MCF 10A (cell line): ENCODE data around the gene PAX6. TPM values are rescaled to one million over a fixed set of nuclear protein-coding genes. Genes with fewer than 3 reads are reported as not detected.

Experiments
- BruUV-seq: library from RNA; stranded (reverse); fragments of 400-500 nt; replicated peaks from 2 replicates; lab custom pipeline; 2021; lab: Mats Ljungman, UMichigan
- CTCF ChIA-PET: fragments of 300-600 bp; sonication (Branson Sonifier 250); formaldehyde crosslinking; extraction: SDS; loops from one replicate; lab custom pipeline; 2021; ENCODE audit warnings: antibody characterized with exemption, inconsistent platforms; lab: Yijun Ruan, JAX
- POLR2A ChIA-PET: fragments of 300-600, 350-650 bp; sonication (Branson Sonifier 250); formaldehyde crosslinking; extraction: SDS; loops from one replicate; lab custom pipeline; 2020; ENCODE audit warnings: antibody characterized with exemption, inconsistent platforms; lab: Yijun Ruan, JAX
- DNase-seq: peaks from one replicate; pipeline ENCODE4 v3.0.0-alpha.2; 2018; ENCODE audit not compliant: unreplicated experiment
- H3K27ac Mint-ChIP-seq: one replicate; pipeline ENCODE4 v1.8.0; 2022; ENCODE audit warnings: mild to moderate bottlenecking, low read depth, mixed read lengths; ENCODE audit not compliant: unreplicated experiment
- H3K27me3 Mint-ChIP-seq: one replicate; pipeline ENCODE4 v1.8.0; 2022; ENCODE audit warnings: mixed read lengths; ENCODE audit not compliant: insufficient read depth, unreplicated experiment
- H3K36me3 Mint-ChIP-seq: one replicate; pipeline ENCODE4 v1.8.0; 2022; ENCODE audit warnings: mild to moderate bottlenecking, moderate library complexity, mixed read lengths; ENCODE audit not compliant: insufficient read depth, unreplicated experiment
- H3K4me1 Mint-ChIP-seq: one replicate; pipeline ENCODE4 v1.8.0; 2022; ENCODE audit warnings: mixed read lengths; ENCODE audit not compliant: insufficient read depth, unreplicated experiment
- H3K4me3 Mint-ChIP-seq: one replicate; pipeline ENCODE4 v1.8.0; 2022; ENCODE audit warnings: mild to moderate bottlenecking, moderate library complexity, mixed read lengths; ENCODE audit not compliant: unreplicated experiment
- H3K9me3 Mint-ChIP-seq: one replicate; pipeline ENCODE4 v1.8.0; 2022; ENCODE audit warnings: mixed read lengths; ENCODE audit not compliant: unreplicated experiment
- CTCF ChIP-seq: fragments of 200-600 bp; IDR thresholded peaks from one replicate; pipeline ENCODE4 v1.8.0; 2022; ENCODE audit warnings: antibody characterized with exemption, mild to moderate bottlenecking; ENCODE audit not compliant: unreplicated experiment
- intact Hi-C: fragments of 100-400 bp; cut with micrococcal nuclease; formaldehyde crosslinking; loops from 2 replicates; pipeline ENCODE4 v1.14.1; 2022
- total RNA-seq: library from RNA; stranded (reverse); gene quantifications from 2 replicates; pipeline ENCODE4 v1.2.3, GENCODE V29; 2022

Gene PAX6
- total RNA-seq, 1 experiment from 2014 or later: not detected

DNA sequence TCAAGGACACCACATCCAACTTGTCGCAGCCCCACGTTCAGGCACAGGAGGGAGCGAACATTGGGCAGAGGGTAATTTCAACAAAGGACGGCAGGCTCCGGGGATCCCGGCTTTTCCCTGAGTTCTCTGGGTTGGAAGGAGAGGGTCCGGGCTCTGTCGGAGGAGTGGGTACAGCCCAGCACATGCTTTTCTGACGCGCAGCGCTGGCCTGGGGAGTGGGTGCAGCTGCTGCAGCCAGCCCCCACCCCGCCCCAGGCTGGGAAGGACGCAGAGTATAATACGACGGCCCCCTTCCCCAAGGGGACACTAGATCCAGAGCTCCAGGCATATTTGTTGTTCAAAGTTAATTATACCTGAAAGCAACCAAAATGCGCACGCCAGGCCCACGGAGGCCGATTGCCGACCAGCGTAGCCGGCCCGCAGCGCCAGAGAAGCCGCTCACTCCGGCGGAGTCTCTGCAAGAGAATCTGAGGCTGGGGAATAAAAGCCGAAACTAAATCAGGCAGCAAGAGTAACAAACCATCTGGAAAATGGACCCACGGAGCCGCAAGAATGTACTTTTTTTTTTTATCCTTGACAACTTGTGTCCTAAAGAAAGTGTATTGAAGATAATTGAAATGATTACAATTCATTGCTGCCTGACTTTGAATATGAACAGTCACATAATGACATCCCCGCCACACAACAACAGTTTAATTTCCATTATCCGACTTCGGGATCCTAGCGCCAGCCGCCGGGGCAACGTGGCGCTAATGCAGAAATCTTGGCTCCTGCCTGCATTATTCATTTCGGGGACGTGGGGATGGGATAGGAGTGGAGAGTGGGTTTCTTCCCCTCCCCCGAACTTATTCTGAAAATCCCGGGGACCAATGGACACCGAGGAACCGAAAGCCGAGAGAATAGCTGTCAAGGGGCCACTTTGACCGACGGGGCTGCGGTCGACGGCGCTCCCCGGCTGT is 14.0 kb upstream of the PAX6 start:
- ChIA-PET CTCF (no interaction called here), POLR2A (no interaction called here)
- no peak for TF ChIP-seq CTCF
- H3K27ac Mint-ChIP-seq: no peak overlapping the region
- BruUV-seq: no TSS peak
- no peaks in the 10 kb centered on the region for H3K9me3 Mint-ChIP-seq
- no peaks in the 10 kb centered on the region for H3K36me3 Mint-ChIP-seq
- no peaks in the 10 kb centered on the region for H3K27me3 Mint-ChIP-seq
- no peak overlapping the region for H3K4me3 Mint-ChIP-seq
- intact Hi-C loops: no loop called here
- no peaks in the 10 kb centered on the region for H3K4me1 Mint-ChIP-seq
- no peak for DNase-seq

DNA sequence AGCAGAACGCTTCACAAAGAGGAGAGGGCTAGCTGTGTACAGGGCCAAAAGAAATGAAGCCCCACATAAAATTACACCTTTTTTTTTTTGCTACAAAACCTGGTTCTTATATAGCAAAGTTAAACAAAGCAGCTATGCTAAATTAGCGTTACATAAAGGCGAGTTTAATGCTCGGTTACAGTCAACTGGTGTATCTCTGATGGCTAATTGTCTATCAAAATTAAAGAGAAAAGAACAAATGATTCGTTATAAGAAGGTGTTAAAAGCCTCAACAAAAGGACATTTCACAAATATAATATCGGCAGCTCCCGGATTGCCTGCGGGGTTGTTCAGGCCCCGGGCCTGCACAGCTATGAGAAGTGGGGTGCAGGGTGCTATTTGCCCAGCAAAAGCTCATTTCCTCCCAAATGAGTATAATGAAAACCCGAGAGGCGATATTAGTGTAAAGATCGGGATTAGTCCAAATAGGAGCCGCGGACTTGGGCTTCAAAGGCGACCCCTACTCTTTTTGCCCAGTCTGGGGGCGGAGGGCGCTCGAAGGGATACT is 13.3 kb upstream of the PAX6 start:
- H3K4me1 Mint-ChIP-seq: no peaks in the 10 kb centered on the region
- H3K36me3 Mint-ChIP-seq: no peaks in the 10 kb centered on the region
- POLR2A ChIA-PET: no interaction called here
- BruUV-seq: no TSS peak
- no peaks in the 10 kb centered on the region for H3K9me3 Mint-ChIP-seq
- CTCF ChIA-PET: no interaction called here
- DNase-seq: no peak
- no peak overlapping the region for H3K27ac Mint-ChIP-seq
- H3K4me3 Mint-ChIP-seq: no peak overlapping the region
- TF ChIP-seq CTCF: no peak
- no peaks in the 10 kb centered on the region for H3K27me3 Mint-ChIP-seq
- intact Hi-C loops: no loop called here

GRCh38 chr11:31823644-31824331 is 12.7 kb upstream of the PAX6 start:
- intact Hi-C loops: no loop called here
- DNase-seq: no peak
- H3K27ac Mint-ChIP-seq: no peak overlapping the region
- no peak for TF ChIP-seq CTCF
- H3K27me3 Mint-ChIP-seq: no peaks in the 10 kb centered on the region
- no peaks in the 10 kb centered on the region for H3K9me3 Mint-ChIP-seq
- ChIA-PET POLR2A (no interaction called here), CTCF (no interaction called here)
- H3K4me1 Mint-ChIP-seq: no peaks in the 10 kb centered on the region
- BruUV-seq: no TSS peak
- no peaks in the 10 kb centered on the region for H3K36me3 Mint-ChIP-seq
- no peak overlapping the region for H3K4me3 Mint-ChIP-seq
